Measurements from ENCODE around the gene TULP4.

- TF ChIP-seq, protein P1, sequence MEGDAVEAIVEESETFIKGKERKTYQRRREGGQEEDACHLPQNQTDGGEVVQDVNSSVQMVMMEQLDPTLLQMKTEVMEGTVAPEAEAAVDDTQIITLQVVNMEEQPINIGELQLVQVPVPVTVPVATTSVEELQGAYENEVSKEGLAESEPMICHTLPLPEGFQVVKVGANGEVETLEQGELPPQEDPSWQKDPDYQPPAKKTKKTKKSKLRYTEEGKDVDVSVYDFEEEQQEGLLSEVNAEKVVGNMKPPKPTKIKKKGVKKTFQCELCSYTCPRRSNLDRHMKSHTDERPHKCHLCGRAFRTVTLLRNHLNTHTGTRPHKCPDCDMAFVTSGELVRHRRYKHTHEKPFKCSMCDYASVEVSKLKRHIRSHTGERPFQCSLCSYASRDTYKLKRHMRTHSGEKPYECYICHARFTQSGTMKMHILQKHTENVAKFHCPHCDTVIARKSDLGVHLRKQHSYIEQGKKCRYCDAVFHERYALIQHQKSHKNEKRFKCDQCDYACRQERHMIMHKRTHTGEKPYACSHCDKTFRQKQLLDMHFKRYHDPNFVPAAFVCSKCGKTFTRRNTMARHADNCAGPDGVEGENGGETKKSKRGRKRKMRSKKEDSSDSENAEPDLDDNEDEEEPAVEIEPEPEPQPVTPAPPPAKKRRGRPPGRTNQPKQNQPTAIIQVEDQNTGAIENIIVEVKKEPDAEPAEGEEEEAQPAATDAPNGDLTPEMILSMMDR (IDR thresholded peaks at IDR 0.05): no peak
- TF ChIP-seq POLR2AphosphoS5 (IDR thresholded peaks at IDR 0.05) (no peak), POLR2A (IDR thresholded peaks at IDR 0.05) (no peak)
Observed at GRCh38 chr6:158405933-158406332, 93.7 kb downstream of the TULP4 start.
